HEK293 (cell line): Measurements from ENCODE around the gene CDK11A.

Source experiments
- GFI1B ChIP-seq: fragments of 450-650 bp; formaldehyde crosslinking; IDR thresholded peaks from 2 replicates; pipeline ENCODE4 v1.5.1; 2016; ENCODE audit warnings: missing biosample characterization, missing genetic modification characterization
- PRDM1 ChIP-seq: fragments of 450-650 bp; formaldehyde crosslinking; IDR thresholded peaks from 2 replicates; pipeline ENCODE4; 2016; ENCODE audit warnings: missing biosample characterization, missing genetic modification characterization
- RBAK ChIP-seq: fragments of 450-650 bp; formaldehyde crosslinking; IDR thresholded peaks from 2 replicates; pipeline ENCODE4 v1.5.1; 2016; ENCODE audit warnings: missing biosample characterization, missing genetic modification characterization
- ZNF274 ChIP-seq, 2 experiments: fragments of 200-500 bp in 1 of 2; fragments of 450-650 bp in 1 of 2; sonication (Bioruptor generic) in 1 of 2; formaldehyde crosslinking in 1 of 2; IDR thresholded peaks; 2 replicates each; pipeline versions ENCODE4 v1.5.1 to v1.6.1; 2014 to 2016; ENCODE audit warnings: borderline replicate concordance in 1 of 2, inconsistent platforms in 1 of 2, low read length in 1 of 2, missing biosample characterization in 1 of 2, missing genetic modification characterization in 1 of 2
- ZNF624 ChIP-seq: fragments of 450-650 bp; formaldehyde crosslinking; IDR thresholded peaks from 2 replicates; pipeline ENCODE4 v1.5.1; 2017; ENCODE audit warnings: missing biosample characterization, missing genetic modification characterization
- ZSCAN30 ChIP-seq: fragments of 450-650 bp; IDR thresholded peaks from 2 replicates; pipeline ENCODE4 v1.5.1; 2018; ENCODE audit warnings: missing biosample characterization, mild to moderate bottlenecking, missing genetic modification characterization, moderate library complexity
- TF ChIP-seq, protein P1 (sequence below): fragments of 450-650 bp; formaldehyde crosslinking; IDR thresholded peaks from 2 replicates; pipeline ENCODE4 v1.5.1; 2016; ENCODE audit warnings: missing biosample characterization, missing genetic modification characterization

GRCh38 chr1:1755426-1755825 lies 31.3 kb upstream of the CDK11A start:
- no peak for TF ChIP-seq ZNF624 (tag by site-specific recombination)
- TF ChIP-seq, protein P1, sequence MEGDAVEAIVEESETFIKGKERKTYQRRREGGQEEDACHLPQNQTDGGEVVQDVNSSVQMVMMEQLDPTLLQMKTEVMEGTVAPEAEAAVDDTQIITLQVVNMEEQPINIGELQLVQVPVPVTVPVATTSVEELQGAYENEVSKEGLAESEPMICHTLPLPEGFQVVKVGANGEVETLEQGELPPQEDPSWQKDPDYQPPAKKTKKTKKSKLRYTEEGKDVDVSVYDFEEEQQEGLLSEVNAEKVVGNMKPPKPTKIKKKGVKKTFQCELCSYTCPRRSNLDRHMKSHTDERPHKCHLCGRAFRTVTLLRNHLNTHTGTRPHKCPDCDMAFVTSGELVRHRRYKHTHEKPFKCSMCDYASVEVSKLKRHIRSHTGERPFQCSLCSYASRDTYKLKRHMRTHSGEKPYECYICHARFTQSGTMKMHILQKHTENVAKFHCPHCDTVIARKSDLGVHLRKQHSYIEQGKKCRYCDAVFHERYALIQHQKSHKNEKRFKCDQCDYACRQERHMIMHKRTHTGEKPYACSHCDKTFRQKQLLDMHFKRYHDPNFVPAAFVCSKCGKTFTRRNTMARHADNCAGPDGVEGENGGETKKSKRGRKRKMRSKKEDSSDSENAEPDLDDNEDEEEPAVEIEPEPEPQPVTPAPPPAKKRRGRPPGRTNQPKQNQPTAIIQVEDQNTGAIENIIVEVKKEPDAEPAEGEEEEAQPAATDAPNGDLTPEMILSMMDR, result no peak
- no peak for TF ChIP-seq PRDM1
- no peak for TF ChIP-seq ZSCAN30 (tag by site-specific recombination)
- no peak for TF ChIP-seq GFI1B (tag by site-specific recombination)
- TF ChIP-seq RBAK (tag by site-specific recombination), result no peak
- no peak for TF ChIP-seq ZNF274 (IDR thresholded peaks at IDR 0.05; ENCODE audit: low read length)
- no peak for TF ChIP-seq ZNF274 (tag by site-specific recombination; IDR thresholded peaks at IDR 0.05; ENCODE audit: borderline replicate concordance)
